GM18868 (cell line): ENCODE results near the gene NDFIP2.

Experiments used
- ATAC-seq: cut with Tn5 transposase; IDR thresholded peaks from one replicate; pipeline ENCODE4 v1.9.1; 2021; ENCODE audit warnings: mild to moderate bottlenecking, moderate library complexity; ENCODE audit not compliant: unreplicated experiment

The NDFIP2 gene

GRCh38 chr13:79480954-79481684, at the start of gene NDFIP2:
Gene NDFIP2 (plus strand): TSS chr13:79481155. CDS start chr13:79481204, 49 bp downstream.
- peak; percentile 91 for ATAC-seq

GRCh38 chr13:79432086-79432485, 48.9 kb upstream of the NDFIP2 start:
- no peak for ATAC-seq

GRCh38 chr13:79432992-79433391, 48.0 kb upstream of the NDFIP2 start:
- ATAC-seq, result no peak

- no peak for ATAC-seq
These were observed 46.4 kb upstream of the NDFIP2 start for GRCh38 chr13:79434556-79434955.

GRCh38 chr13:79435561-79435990, 45.4 kb upstream of the NDFIP2 start:
- ATAC-seq, result no peak

GRCh38 chr13:79439275-79439674, 41.7 kb upstream of the NDFIP2 start:
- ATAC-seq, result no peak

GRCh38 chr13:79440958-79441528, 39.9 kb upstream of the NDFIP2 start:
- no peak for ATAC-seq

GRCh38 chr13:79442221-79442620, 38.7 kb upstream of the NDFIP2 start:
- ATAC-seq, result no peak

GRCh38 chr13:79442706-79443105, 38.2 kb upstream of the NDFIP2 start:
- ATAC-seq, result no peak

- no peak for ATAC-seq
These were observed 34.8 kb upstream of the NDFIP2 start for GRCh38 chr13:79445968-79446645.

GRCh38 chr13:79447141-79447540, 33.8 kb upstream of the NDFIP2 start:
- ATAC-seq, result no peak

GRCh38 chr13:79447741-79448140, 33.2 kb upstream of the NDFIP2 start:
- ATAC-seq, result no peak

- no peak for ATAC-seq
These were observed 32.5 kb upstream of the NDFIP2 start for GRCh38 chr13:79448413-79448812.

- no peak for ATAC-seq
These were observed 30.8 kb upstream of the NDFIP2 start for GRCh38 chr13:79450110-79450509.

- ATAC-seq, result peak; percentile 100
These were observed 29.4 kb upstream of the NDFIP2 start for GRCh38 chr13:79451500-79451962.

GRCh38 chr13:79452239-79452913, 28.6 kb upstream of the NDFIP2 start:
- ATAC-seq, result no peak

GRCh38 chr13:79455331-79455730, 25.6 kb upstream of the NDFIP2 start:
- no peak for ATAC-seq

- ATAC-seq, result no peak
These were observed 24.9 kb upstream of the NDFIP2 start for GRCh38 chr13:79456051-79456450.

- peak; percentile 16 for ATAC-seq
These were observed 24.1 kb upstream of the NDFIP2 start for GRCh38 chr13:79456656-79457365.

- peak; percentile 57 for ATAC-seq
These were observed 23.6 kb upstream of the NDFIP2 start for GRCh38 chr13:79457390-79457789.

- ATAC-seq, result no peak
These were observed 23.0 kb upstream of the NDFIP2 start for GRCh38 chr13:79457948-79458347.
